ENCODE data around the gene TMEM50B.

Gene TMEM50B

GRCh38 chr21:33437140-33437539 lies 42.6 kb downstream of the TMEM50B start:
- H3K9ac ChIP-seq (ENCODE audit: low read depth, low read length, poor library complexity, severe bottlenecking), result no peak overlapping the region
- H3F3A ChIP-seq (ENCODE audit: low read depth), result no peaks in the 10 kb centered on the region
- H3K4me2 ChIP-seq (ENCODE audit: low read depth, low read length, poor library complexity, severe bottlenecking), result no peak overlapping the region
- H2AFZ ChIP-seq (ENCODE audit: low read length), result no peak overlapping the region
- H3K27me3 ChIP-seq (ENCODE audit: insufficient read depth, low read length, poor library complexity, severe bottlenecking), result no peaks in the 10 kb centered on the region
- H3K36me3 ChIP-seq (ENCODE audit: insufficient read depth, low read length), result peaks cover 55% of the 10 kb centered on the region
- no peak for TF ChIP-seq CTCF (conservative IDR thresholded peaks at IDR 0.05; ENCODE audit: low read length)
- TF ChIP-seq EZH2phosphoT487 (IDR thresholded peaks at IDR 0.05; ENCODE audit: borderline replicate concordance), result no peak
- no peaks in the 10 kb centered on the region for H4K20me1 ChIP-seq (ENCODE audit: insufficient read depth, low read length, poor library complexity, severe bottlenecking)
- no peaks in the 10 kb centered on the region for H3K79me2 ChIP-seq (ENCODE audit: insufficient read depth, low read length)
- no peaks in the 10 kb centered on the region for H3K9me2 ChIP-seq (replicated peaks; ENCODE audit: low read depth, low read length)
- H3K9me3 ChIP-seq (ENCODE audit: insufficient read depth, low read depth, low read length), result no peaks in the 10 kb centered on the region
- no peaks in the 10 kb centered on the region for H3K4me1 ChIP-seq (ENCODE audit: insufficient read depth, low read length, poor library complexity, severe bottlenecking)
- no peak overlapping the region for H3K4me3 ChIP-seq (ENCODE audit: low read length, poor library complexity, severe bottlenecking)

GRCh38 chr21:33434770-33435360 lies 44.9 kb downstream of the TMEM50B start:
- no peaks in the 10 kb centered on the region for H3K9me3 ChIP-seq (ENCODE audit: insufficient read depth, low read depth, low read length)
- no peak for TF ChIP-seq CTCF (conservative IDR thresholded peaks at IDR 0.05; ENCODE audit: low read length)
- no peak for TF ChIP-seq EZH2phosphoT487 (IDR thresholded peaks at IDR 0.05; ENCODE audit: borderline replicate concordance)
- peaks cover 72% of the 10 kb centered on the region for H3K36me3 ChIP-seq (ENCODE audit: insufficient read depth, low read length)
- no peaks in the 10 kb centered on the region for H4K20me1 ChIP-seq (ENCODE audit: insufficient read depth, low read length, poor library complexity, severe bottlenecking)
- no peaks in the 10 kb centered on the region for H3K9me2 ChIP-seq (replicated peaks; ENCODE audit: low read depth, low read length)
- H3F3A ChIP-seq (ENCODE audit: low read depth), result no peaks in the 10 kb centered on the region
- no peaks in the 10 kb centered on the region for H3K27me3 ChIP-seq (ENCODE audit: insufficient read depth, low read length, poor library complexity, severe bottlenecking)
- H2AFZ ChIP-seq (ENCODE audit: low read length), result no peak overlapping the region
- no peaks in the 10 kb centered on the region for H3K4me1 ChIP-seq (ENCODE audit: insufficient read depth, low read length, poor library complexity, severe bottlenecking)
- H3K9ac ChIP-seq (ENCODE audit: low read depth, low read length, poor library complexity, severe bottlenecking), result no peak overlapping the region
- H3K4me2 ChIP-seq (ENCODE audit: low read depth, low read length, poor library complexity, severe bottlenecking), result no peak overlapping the region
- no peaks in the 10 kb centered on the region for H3K79me2 ChIP-seq (ENCODE audit: insufficient read depth, low read length)
- H3K4me3 ChIP-seq (ENCODE audit: low read length, poor library complexity, severe bottlenecking), result no peak overlapping the region

GRCh38 chr21:33433425-33434114 lies 46.2 kb downstream of the TMEM50B start:
- H3K36me3 ChIP-seq (ENCODE audit: insufficient read depth, low read length), result peaks cover 83% of the 10 kb centered on the region
- no peak overlapping the region for H3K4me2 ChIP-seq (ENCODE audit: low read depth, low read length, poor library complexity, severe bottlenecking)

More at GRCh38 chr21:33433425-33434114, 46.2 kb downstream of the TMEM50B start:
- Histone ChIP-seq H3K9me3 (ENCODE audit: insufficient read depth, low read depth, low read length) (no peaks in the 10 kb centered on the region), H3K27me3 (ENCODE audit: insufficient read depth, low read length, poor library complexity, severe bottlenecking) (no peaks in the 10 kb centered on the region), H2AFZ (ENCODE audit: low read length) (no peak overlapping the region), H4K20me1 (ENCODE audit: insufficient read depth, low read length, poor library complexity, severe bottlenecking) (no peaks in the 10 kb centered on the region), H3F3A (ENCODE audit: low read depth) (no peaks in the 10 kb centered on the region), H3K4me1 (ENCODE audit: insufficient read depth, low read length, poor library complexity, severe bottlenecking) (no peaks in the 10 kb centered on the region), H3K9me2 (replicated peaks; ENCODE audit: low read depth, low read length) (no peaks in the 10 kb centered on the region), H3K79me2 (ENCODE audit: insufficient read depth, low read length) (no peaks in the 10 kb centered on the region), H3K4me3 (ENCODE audit: low read length, poor library complexity, severe bottlenecking) (no peak overlapping the region), H3K9ac (ENCODE audit: low read depth, low read length, poor library complexity, severe bottlenecking) (no peak overlapping the region)
- TF ChIP-seq CTCF (conservative IDR thresholded peaks at IDR 0.05; ENCODE audit: low read length), result no peak
- TF ChIP-seq EZH2phosphoT487 (IDR thresholded peaks at IDR 0.05; ENCODE audit: borderline replicate concordance), result no peak

All from Loucy (cell line).